Parathyroid adenoma (tissue), 2 donors: ENCODE measurements around the gene NEDD4L.

Experiments used
- H2AFZ ChIP-seq: fragments of 300-600 bp; sonication (generic); one replicate; pipeline ENCODE4 v1.7.0; 2017; ENCODE audit warnings: antibody characterized with exemption, mild to moderate bottlenecking
- H3K27ac ChIP-seq: fragments of 300-600 bp; sonication (generic); one replicate; pipeline ENCODE4 v1.7.0; 2017
- H3K27me3 ChIP-seq: fragments of 300-600 bp; sonication (generic); one replicate; pipeline ENCODE4 v1.7.0; 2017; ENCODE audit warnings: low read length; ENCODE audit not compliant: control insufficient read depth, insufficient read depth
- H3K36me3 ChIP-seq: fragments of 300-600 bp; sonication (generic); one replicate; pipeline ENCODE4 v1.7.0; 2017; ENCODE audit warnings: low read length; ENCODE audit not compliant: control insufficient read depth, insufficient read depth
- H3K4me1 ChIP-seq: fragments of 300-600 bp; sonication (generic); one replicate; pipeline ENCODE4 v1.7.0; 2017; ENCODE audit warnings: control low read depth
- H3K4me2 ChIP-seq: fragments of 300-600 bp; sonication (generic); one replicate; pipeline ENCODE4 v1.7.0; 2017; ENCODE audit warnings: low read length
- H3K4me3 ChIP-seq: fragments of 300-600 bp; sonication (generic); one replicate; pipeline ENCODE4 v1.7.0; 2017; ENCODE audit warnings: low read depth, low read length
- H3K79me2 ChIP-seq: fragments of 300-600 bp; sonication (generic); one replicate; pipeline ENCODE4 v1.7.0; 2017; ENCODE audit warnings: control low read depth
- H3K9ac ChIP-seq: fragments of 300-600 bp; sonication (generic); one replicate; pipeline ENCODE4 v1.7.0; 2017; ENCODE audit warnings: mild to moderate bottlenecking
- H3K9me3 ChIP-seq: fragments of 300-600 bp; sonication (generic); one replicate; pipeline ENCODE4 v1.7.0; 2017; ENCODE audit warnings: low read length; ENCODE audit not compliant: control insufficient read depth
- CTCF ChIP-seq: fragments of 300-600 bp; sonication (generic); IDR thresholded peaks from one replicate; pipeline ENCODE4 v1.7.0; 2017; ENCODE audit warnings: antibody characterized with exemption, mild to moderate bottlenecking
- donor health status: primary hyperparathyroidism.

Gene NEDD4L

GRCh38 chr18:58055890-58056558 is 12.0 kb downstream of the NEDD4L start:
- no peaks in the 10 kb centered on the region for H3K9me3 ChIP-seq

GRCh38 chr18:58056852-58057251 is 12.8 kb downstream of the NEDD4L start:
- peaks cover 13% of the 10 kb centered on the region for H3K4me1 ChIP-seq
- no peaks in the 10 kb centered on the region for H3K27me3 ChIP-seq
- no peak overlapping the region for H3K4me2 ChIP-seq
- TF ChIP-seq CTCF = no peak
- H3K36me3 ChIP-seq = no peaks in the 10 kb centered on the region
- peak overlapping the region; percentile 39 for H2AFZ ChIP-seq
- H3K9ac ChIP-seq = no peak overlapping the region
- no peaks in the 10 kb centered on the region for H3K79me2 ChIP-seq
- H3K4me3 ChIP-seq = no peak overlapping the region
- no peaks in the 10 kb centered on the region for H3K9me3 ChIP-seq
- H3K27ac ChIP-seq = no peak overlapping the region

More at GRCh38 chr18:58055890-58056558, 12.0 kb downstream of the NEDD4L start:
- Histone ChIP-seq H3K4me1 (peaks cover 13% of the 10 kb centered on the region), H2AFZ (no peak overlapping the region), H3K4me3 (no peak overlapping the region), H3K9ac (no peak overlapping the region), H3K27me3 (no peaks in the 10 kb centered on the region), H3K27ac (no peak overlapping the region), H3K4me2 (no peak overlapping the region), H3K36me3 (no peaks in the 10 kb centered on the region), H3K79me2 (no peaks in the 10 kb centered on the region)
- no peak for TF ChIP-seq CTCF

GRCh38 chr18:58057291-58057965 is 13.4 kb downstream of the NEDD4L start:
- peaks cover 9% of the 10 kb centered on the region for H3K4me1 ChIP-seq
- H3K79me2 ChIP-seq = no peaks in the 10 kb centered on the region
- TF ChIP-seq CTCF = no peak
- H3K9ac ChIP-seq = no peak overlapping the region
- H3K4me2 ChIP-seq = no peak overlapping the region
- H3K9me3 ChIP-seq = no peaks in the 10 kb centered on the region
- no peaks in the 10 kb centered on the region for H3K36me3 ChIP-seq
- no peak overlapping the region for H3K27ac ChIP-seq
- H3K4me3 ChIP-seq = no peak overlapping the region
- H3K27me3 ChIP-seq = no peaks in the 10 kb centered on the region
- peak overlapping the region; percentile 39 for H2AFZ ChIP-seq

- no peak overlapping the region for H3K9ac ChIP-seq
- no peaks in the 10 kb centered on the region for H3K27me3 ChIP-seq
- no peak overlapping the region for H2AFZ ChIP-seq
- H3K79me2 ChIP-seq = no peaks in the 10 kb centered on the region
- peaks cover 9% of the 10 kb centered on the region for H3K4me1 ChIP-seq
- H3K4me2 ChIP-seq = no peak overlapping the region
- no peak overlapping the region for H3K4me3 ChIP-seq
- no peaks in the 10 kb centered on the region for H3K36me3 ChIP-seq
- no peak overlapping the region for H3K27ac ChIP-seq
- no peaks in the 10 kb centered on the region for H3K9me3 ChIP-seq
- no peak for TF ChIP-seq CTCF
These were observed 14.7 kb downstream of the NEDD4L start for GRCh38 chr18:58058720-58059119.
